ENCODE measurements around the gene RYR2.

Gene RYR2

DNA sequence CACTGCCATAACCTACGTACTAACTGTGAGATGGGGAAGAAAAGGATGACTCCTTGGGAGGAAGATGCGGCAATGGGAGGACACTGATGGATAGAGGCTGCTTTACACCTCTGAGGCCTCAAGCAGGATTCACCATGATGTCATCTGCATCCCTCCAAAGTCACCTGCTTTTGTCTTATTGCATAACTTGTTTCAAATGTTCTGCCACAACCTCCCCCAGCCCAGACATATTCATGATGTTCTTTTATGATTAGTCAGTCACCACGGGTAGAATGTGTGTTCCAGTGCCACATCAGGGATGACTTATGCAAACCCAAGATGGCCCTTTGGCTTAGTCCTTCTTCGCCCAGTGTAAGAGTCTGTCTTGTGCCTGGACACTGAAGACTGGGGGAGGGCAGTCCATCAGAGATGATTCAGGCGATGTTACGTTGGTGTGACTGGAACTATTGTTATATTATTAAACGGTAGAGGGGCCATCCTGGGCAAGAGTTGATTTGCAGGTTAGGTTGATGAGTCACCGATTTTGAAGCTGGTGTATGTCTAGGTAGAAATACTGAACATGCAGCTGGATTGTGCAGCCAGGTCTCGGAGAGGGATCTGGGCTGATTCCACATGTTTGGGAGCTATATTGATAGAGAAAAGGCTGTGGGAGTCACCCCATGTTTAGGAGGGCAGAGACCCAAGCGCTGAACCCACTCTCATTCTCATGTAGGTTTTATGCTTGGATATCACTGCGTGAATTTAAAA, 32.6 kb downstream of the RYR2 start:
- Histone ChIP-seq H3K9me3 (ENCODE audit: low read length) (no peaks in the 10 kb centered on the region), H2AFZ (ENCODE audit: low read length) (no peak overlapping the region), H3K4me1 (ENCODE audit: insufficient read depth, low read length, severe bottlenecking) (no peaks in the 10 kb centered on the region), H3F3A (ENCODE audit: insufficient read depth, low read length) (no peaks in the 10 kb centered on the region), H3K79me2 (ENCODE audit: insufficient read depth, low read length) (no peaks in the 10 kb centered on the region), H3K27me3 (ENCODE audit: insufficient read depth, low read length) (no peaks in the 10 kb centered on the region), H3K4me3 (ENCODE audit: low read depth, low read length, poor library complexity, severe bottlenecking) (no peak overlapping the region), H3K9me2 (ENCODE audit: low read depth, low read length) (no peaks in the 10 kb centered on the region), H4K20me1 (ENCODE audit: insufficient read depth, low read length) (no peaks in the 10 kb centered on the region), H3K4me2 (ENCODE audit: low read length) (no peak overlapping the region), H3K27ac (ENCODE audit: low read depth, low read length, poor library complexity, severe bottlenecking) (no peak overlapping the region), H3K9ac (ENCODE audit: low read length) (no peak overlapping the region), H3K36me3 (ENCODE audit: insufficient read depth, low read length) (no peaks in the 10 kb centered on the region)
- TF ChIP-seq, protein P1, sequence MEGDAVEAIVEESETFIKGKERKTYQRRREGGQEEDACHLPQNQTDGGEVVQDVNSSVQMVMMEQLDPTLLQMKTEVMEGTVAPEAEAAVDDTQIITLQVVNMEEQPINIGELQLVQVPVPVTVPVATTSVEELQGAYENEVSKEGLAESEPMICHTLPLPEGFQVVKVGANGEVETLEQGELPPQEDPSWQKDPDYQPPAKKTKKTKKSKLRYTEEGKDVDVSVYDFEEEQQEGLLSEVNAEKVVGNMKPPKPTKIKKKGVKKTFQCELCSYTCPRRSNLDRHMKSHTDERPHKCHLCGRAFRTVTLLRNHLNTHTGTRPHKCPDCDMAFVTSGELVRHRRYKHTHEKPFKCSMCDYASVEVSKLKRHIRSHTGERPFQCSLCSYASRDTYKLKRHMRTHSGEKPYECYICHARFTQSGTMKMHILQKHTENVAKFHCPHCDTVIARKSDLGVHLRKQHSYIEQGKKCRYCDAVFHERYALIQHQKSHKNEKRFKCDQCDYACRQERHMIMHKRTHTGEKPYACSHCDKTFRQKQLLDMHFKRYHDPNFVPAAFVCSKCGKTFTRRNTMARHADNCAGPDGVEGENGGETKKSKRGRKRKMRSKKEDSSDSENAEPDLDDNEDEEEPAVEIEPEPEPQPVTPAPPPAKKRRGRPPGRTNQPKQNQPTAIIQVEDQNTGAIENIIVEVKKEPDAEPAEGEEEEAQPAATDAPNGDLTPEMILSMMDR (IDR thresholded peaks at IDR 0.05; ENCODE audit: low read length), result no peak
- no peak for TF ChIP-seq EZH2 (IDR thresholded peaks at IDR 0.05; ENCODE audit: borderline replicate concordance, low read length)

DNA sequence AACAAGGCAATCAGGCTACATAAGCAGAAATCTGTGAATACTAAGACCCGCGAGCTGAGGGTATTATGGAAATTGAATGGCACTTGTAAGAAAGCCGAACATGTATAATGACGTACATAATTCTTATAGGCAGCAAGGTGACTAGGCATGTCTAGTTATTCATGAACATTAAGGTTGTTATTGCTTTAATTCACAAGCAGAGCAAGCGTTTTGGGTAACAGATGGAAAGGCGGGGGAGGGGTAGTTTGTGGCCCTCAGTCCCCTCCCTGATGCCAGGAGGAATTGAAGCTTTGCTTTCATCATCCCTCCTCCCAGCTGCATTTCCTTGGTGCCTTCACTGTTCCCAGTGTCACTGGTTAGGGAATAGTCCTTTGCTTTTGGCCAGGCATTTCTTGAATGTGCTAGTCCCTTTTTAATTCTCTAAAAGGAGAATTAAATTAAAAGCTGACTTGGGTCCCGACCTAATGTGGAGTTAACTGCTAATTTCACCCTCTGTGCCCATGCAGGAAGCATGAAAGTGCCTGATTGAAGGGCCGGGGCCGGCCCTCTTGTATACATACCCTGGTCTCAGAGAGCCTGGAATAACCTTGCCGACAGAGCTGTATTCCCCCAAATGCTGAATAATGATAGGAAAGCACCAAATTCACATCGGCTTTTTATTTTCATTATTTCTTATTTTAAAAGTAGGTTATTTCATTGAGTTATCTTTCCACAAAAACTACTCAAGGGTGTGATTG, 42.5 kb downstream of the RYR2 start:
- Histone ChIP-seq H3K4me2 (ENCODE audit: low read length) (no peak overlapping the region), H3K9ac (ENCODE audit: low read length) (no peak overlapping the region), H3K27me3 (ENCODE audit: insufficient read depth, low read length) (no peaks in the 10 kb centered on the region), H3K9me2 (ENCODE audit: low read depth, low read length) (no peaks in the 10 kb centered on the region), H3K36me3 (ENCODE audit: insufficient read depth, low read length) (no peaks in the 10 kb centered on the region), H3K4me1 (ENCODE audit: insufficient read depth, low read length, severe bottlenecking) (no peaks in the 10 kb centered on the region), H3F3A (ENCODE audit: insufficient read depth, low read length) (no peaks in the 10 kb centered on the region), H4K20me1 (ENCODE audit: insufficient read depth, low read length) (no peaks in the 10 kb centered on the region), H3K4me3 (ENCODE audit: low read depth, low read length, poor library complexity, severe bottlenecking) (no peak overlapping the region), H3K9me3 (ENCODE audit: low read length) (no peaks in the 10 kb centered on the region), H3K27ac (ENCODE audit: low read depth, low read length, poor library complexity, severe bottlenecking) (no peak overlapping the region), H3K79me2 (ENCODE audit: insufficient read depth, low read length) (no peaks in the 10 kb centered on the region), H2AFZ (ENCODE audit: low read length) (no peak overlapping the region)
- TF ChIP-seq, protein P1 (IDR thresholded peaks at IDR 0.05; ENCODE audit: low read length), result no peak
- TF ChIP-seq EZH2 (IDR thresholded peaks at IDR 0.05; ENCODE audit: borderline replicate concordance, low read length), result no peak

DNA sequence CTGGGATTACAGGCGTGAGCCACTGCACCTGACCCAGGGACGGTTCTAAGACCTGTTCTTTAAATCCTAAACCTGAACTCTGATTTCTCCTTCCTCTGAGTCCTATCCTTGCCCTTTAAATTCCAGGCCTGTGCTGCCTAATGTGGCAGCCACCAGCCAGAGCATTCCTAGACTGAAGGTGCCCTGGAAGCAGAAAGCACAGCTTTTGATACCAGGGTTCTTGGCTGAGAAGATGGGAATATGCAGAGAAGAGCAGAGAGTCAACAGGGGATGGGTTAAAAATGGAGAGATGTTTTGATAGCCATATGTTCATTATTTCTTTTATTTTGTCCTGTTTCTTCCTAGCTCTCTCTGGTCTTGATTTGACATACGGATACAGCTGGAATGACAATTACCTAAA, 49.7 kb downstream of the RYR2 start:
- H4K20me1 ChIP-seq (ENCODE audit: insufficient read depth, low read length), result no peaks in the 10 kb centered on the region
- H3K9me3 ChIP-seq (ENCODE audit: low read length), result no peaks in the 10 kb centered on the region
- H3K27ac ChIP-seq (ENCODE audit: low read depth, low read length, poor library complexity, severe bottlenecking), result no peak overlapping the region
- H3K9me2 ChIP-seq (ENCODE audit: low read depth, low read length), result no peaks in the 10 kb centered on the region
- H3K9ac ChIP-seq (ENCODE audit: low read length), result no peak overlapping the region
- no peaks in the 10 kb centered on the region for H3K27me3 ChIP-seq (ENCODE audit: insufficient read depth, low read length)
- H3K4me3 ChIP-seq (ENCODE audit: low read depth, low read length, poor library complexity, severe bottlenecking), result no peak overlapping the region
- H2AFZ ChIP-seq (ENCODE audit: low read length), result no peak overlapping the region
- no peaks in the 10 kb centered on the region for H3K4me1 ChIP-seq (ENCODE audit: insufficient read depth, low read length, severe bottlenecking)
- H3F3A ChIP-seq (ENCODE audit: insufficient read depth, low read length), result no peaks in the 10 kb centered on the region
- TF ChIP-seq EZH2 (IDR thresholded peaks at IDR 0.05; ENCODE audit: borderline replicate concordance, low read length), result no peak
- TF ChIP-seq, protein P1 (IDR thresholded peaks at IDR 0.05; ENCODE audit: low read length), result no peak
- no peak overlapping the region for H3K4me2 ChIP-seq (ENCODE audit: low read length)
- H3K36me3 ChIP-seq (ENCODE audit: insufficient read depth, low read length), result no peaks in the 10 kb centered on the region
- H3K79me2 ChIP-seq (ENCODE audit: insufficient read depth, low read length), result no peaks in the 10 kb centered on the region
